GM21529 (cell line): ENCODE data around the gene ITGAX.
"Not testable (repeated sequence)": the region's sequence is repeated elsewhere in the genome, so short reads cannot be mapped to it uniquely, and the experiment has no call there.

Experiments used
- ATAC-seq: cut with Tn5 transposase; IDR thresholded peaks from one replicate; pipeline ENCODE4 v1.9.1; 2021; ENCODE audit not compliant: unreplicated experiment

Gene ITGAX

GRCh38 chr16:31404353-31405064 lies 49.5 kb downstream of the ITGAX start:
- no peak for ATAC-seq

DNA sequence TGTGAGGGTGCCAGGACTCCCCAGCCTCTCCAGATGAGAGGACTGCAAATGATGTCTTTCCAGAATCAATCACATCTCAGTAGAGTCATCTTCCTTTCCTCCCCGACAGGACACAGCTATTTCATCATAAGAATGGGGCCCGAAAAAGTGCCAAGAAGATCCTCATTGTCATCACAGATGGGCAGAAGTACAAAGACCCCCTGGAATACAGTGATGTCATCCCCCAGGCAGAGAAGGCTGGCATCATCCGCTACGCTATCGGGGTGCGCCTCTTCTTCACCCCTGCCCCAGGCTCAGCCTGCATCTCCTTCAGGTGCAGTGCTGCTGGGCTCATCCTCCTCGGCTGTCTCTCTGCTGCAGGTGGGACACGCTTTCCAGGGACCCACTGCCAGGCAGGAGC lies 52.4 kb downstream of the ITGAX start:
- no peak for ATAC-seq

GRCh38 chr16:31409433-31409832 lies 54.5 kb downstream of the ITGAX start:
- no peak for ATAC-seq

DNA sequence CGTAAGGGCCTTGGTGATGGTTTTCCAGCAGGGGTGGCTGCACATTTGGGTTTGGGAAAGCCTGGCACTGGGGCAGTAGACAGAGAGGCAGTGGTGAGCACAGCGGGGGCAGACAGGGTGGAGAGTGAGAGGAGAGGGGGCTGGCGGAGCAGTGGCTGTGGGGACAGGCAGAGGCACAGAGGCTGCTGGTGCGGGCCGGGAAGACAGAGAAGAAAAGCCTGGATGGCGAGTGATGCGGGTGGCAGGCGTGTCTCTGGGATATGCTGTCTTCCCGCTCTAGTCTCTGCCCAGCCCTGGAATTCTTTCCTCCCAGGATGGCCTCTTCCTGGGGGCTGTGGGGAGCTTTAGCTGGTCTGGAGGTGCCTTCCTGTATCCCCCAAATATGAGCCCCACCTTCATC lies 55.1 kb downstream of the ITGAX start:
- ATAC-seq: no peak

DNA sequence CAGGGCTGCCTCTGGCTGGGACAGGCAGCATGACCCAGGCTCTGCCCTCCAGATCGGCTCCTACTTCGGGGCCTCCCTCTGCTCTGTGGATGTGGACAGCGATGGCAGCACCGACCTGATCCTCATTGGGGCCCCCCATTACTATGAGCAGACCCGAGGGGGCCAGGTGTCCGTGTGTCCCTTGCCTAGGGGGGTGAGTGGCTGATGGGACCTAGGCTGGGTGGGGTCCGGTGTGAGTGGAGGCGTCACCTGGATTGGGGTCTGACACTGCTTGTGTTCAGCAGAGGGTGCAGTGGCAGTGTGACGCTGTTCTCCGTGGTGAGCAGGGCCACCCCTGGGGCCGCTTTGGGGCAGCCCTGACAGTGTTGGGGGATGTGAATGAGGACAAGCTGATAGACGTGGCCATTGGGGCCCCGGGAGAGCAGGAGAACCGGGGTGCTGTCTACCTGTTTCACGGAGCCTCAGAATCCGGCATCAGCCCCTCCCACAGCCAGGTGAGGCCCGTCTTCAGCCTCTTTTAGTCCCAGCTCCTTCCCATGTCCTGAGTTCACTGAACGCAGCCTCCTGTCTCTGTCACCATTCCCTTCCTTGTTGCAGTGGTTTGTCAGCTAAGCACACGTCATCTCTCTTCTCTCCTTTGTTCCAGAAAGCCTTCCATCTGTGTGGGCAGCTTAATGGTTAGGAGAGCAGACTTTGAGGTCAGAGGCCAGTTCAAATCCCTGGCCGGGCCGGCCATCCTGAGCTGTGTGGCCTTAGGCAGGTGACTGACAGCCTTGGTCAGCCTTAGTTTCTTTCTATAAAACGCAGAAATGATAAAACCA lies 56.3 kb downstream of the ITGAX start:
- no peak for ATAC-seq

DNA sequence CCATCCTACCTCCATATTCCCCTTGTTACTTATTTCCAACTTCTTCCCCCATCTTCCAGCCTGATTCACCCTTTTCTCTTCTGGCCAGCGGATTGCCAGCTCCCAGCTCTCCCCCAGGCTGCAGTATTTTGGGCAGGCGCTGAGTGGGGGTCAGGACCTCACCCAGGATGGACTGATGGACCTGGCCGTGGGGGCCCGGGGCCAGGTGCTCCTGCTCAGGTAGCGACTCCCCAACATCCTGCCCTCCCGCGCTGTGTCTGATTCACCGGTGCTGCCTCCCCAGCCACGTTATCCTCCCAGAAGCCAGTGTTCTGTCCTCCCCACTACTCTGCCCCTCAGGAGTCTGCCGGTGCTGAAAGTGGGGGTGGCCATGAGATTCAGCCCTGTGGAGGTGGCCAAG lies 57.8 kb downstream of the ITGAX start:
- ATAC-seq: no peak

DNA sequence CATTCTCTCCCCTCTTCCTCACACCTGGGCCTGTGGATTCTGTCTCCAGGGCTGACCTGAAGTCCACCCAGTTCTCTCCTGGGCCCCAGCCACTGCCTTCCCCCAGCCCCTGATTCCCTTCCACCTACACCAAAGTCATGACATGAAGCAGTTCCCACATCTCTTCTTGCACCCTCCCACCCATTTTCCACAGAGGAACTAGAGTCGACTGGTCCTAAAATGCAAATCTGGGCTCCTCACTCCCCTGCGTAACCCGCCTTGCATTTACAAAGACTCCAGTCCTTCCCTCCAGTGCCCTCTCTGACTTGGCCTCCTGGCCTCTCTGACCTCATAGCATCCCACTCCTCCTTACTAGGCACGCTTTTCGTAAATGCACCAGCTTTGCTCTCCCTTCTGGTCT lies 58.4 kb downstream of the ITGAX start:
- no peak for ATAC-seq

DNA sequence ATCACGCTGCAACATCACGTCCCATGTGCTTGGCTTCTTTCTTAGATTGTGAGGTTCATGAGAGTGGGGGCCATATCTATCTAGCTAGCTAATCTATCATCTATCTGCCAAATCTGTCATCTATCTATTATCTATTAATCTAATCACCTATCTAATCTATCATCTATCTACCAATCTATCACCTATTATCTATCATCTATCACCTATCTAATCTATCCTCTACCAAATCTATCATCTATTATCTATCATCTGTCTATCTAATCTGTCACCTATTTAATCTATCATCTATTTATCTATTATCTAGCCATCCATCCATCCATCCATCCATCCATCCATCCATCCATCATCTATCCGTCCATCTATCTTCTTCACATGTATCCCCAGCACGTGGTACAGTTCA lies 59.0 kb downstream of the ITGAX start:
- ATAC-seq: no peak

DNA sequence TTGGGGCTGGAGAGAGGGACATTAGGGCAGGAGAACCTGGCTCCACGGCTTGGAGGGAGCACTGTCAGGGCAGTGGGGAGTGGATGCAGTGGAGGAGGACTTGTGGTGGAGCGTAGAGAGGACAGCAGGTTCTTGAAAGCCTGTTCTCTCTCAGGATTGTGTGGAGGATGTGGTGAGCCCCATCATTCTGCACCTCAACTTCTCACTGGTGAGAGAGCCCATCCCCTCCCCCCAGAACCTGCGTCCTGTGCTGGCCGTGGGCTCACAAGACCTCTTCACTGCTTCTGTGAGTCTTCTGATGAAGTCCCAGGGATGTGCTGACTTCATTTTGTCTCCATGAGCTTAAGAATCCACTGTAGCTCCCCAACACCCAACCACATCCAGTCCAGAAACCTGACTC lies 59.7 kb downstream of the ITGAX start:
- ATAC-seq: no peak

DNA sequence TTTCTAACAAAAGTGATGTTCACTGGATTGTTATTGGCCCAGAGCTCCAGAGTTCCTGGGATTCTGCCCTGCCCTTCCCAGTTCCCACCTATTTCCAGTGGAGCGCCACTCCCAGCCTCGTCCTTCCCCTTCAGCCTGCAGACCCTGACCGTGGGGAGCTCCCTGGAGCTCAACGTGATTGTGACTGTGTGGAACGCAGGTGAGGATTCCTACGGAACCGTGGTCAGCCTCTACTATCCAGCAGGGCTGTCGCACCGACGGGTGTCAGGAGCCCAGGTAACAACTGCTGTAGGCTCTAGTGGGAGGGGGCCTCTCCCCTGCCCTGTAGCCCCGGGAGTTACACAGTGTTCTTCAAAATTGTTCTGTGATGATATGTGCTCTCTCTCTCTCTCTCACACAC lies 61.4 kb downstream of the ITGAX start:
- ATAC-seq: no peak

GRCh38 chr16:31417036-31417435 lies 62.1 kb downstream of the ITGAX start:
- ATAC-seq: not testable (repeated sequence)

DNA sequence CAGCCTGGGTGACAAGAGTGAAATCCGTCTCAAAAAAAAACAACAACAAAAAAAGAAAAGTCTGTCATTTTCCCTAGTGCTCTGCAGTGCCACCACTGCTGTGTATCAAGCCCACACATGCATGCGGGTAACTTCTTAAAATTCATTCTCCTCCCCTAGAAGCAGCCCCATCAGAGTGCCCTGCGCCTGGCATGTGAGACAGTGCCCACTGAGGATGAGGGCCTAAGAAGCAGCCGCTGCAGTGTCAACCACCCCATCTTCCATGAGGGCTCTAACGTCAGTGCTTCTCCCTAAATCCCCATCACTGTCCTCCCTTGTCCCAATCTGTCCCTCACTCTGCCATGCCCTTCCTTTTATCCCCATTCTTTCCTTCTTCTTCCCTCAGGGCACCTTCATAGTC lies 62.9 kb downstream of the ITGAX start:
- no peak for ATAC-seq

GRCh38 chr16:31420037-31420436 lies 65.1 kb downstream of the ITGAX start:
- no peak for ATAC-seq

- no peak for ATAC-seq
These were observed 66.6 kb downstream of the ITGAX start for GRCh38 chr16:31421587-31421986.

DNA sequence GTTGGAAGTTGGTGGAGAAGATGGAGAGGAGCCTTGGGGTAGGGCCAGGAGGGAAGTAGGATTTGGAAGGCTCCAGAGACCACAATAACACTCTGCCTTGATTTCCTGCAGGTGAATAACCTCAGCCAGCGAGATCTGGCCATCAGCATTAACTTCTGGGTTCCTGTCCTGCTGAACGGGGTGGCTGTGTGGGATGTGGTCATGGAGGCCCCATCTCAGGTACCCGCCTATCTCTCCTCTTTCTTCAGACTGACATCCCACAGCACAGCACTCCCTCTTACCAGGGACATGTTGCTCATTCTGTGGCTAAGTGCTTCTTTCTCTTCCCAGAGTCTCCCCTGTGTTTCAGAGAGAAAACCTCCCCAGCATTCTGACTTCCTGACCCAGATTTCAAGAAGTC lies 68.3 kb downstream of the ITGAX start:
- no peak for ATAC-seq

DNA sequence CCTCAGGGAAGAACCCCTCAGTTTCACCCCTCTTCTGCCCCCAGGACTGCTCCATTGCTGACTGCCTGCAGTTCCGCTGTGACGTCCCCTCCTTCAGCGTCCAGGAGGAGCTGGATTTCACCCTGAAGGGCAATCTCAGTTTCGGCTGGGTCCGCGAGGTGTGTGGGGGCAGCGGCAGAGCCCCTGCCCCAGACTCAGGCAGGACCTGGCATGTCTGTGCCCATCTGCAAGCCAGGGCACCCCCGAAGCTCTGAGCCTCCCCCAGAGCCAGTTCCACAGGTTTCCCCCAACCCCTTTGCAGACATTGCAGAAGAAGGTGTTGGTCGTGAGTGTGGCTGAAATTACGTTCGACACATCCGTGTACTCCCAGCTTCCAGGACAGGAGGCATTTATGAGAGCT lies 68.8 kb downstream of the ITGAX start:
- no peak for ATAC-seq

DNA sequence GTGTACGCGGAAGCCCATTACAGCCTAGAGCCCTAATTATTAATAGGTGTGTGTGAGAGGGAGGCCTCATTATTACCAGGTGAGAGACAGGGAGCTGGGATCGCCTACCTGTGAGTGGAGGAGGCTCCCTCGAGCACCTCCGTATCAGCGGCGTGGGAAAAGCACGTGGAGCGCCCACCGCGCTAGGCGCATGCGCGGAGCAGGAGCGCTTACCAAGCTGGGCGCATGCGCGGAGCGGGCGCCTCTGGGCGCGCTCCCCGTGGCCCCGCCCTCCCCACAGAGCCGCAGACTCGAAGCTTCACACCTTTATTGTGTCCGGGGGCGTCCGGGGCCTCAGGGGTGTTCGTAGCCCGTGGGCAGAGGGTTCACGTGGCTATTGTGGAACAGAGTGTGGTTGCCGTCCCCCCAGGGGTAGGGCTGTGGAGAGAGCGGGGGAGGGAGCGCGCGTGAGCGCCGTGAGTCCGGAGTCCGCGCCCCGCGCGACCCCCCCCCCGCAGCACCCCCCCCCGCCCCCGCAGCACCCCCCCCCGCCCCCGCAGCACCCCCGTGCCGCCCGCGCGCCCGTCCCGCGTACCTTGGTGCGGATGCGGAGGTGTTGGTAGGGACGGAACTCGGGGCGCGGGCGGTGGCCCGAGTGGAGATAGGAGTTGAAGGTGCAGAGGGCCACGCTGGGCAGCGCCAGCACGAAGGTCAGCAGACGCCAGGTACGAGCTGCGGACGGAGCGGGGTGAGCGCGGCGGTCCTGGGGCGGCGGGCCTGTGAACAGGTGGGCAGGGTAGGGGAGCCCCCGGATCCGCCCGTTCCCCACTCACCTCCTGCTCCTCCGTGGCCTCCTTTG lies 72.7 kb downstream of the ITGAX start:
- ATAC-seq: no peak

- ATAC-seq: no peak
These were observed 73.3 kb downstream of the ITGAX start, which contains the start of gene COX6A2 for GRCh38 chr16:31428279-31428597. Gene COX6A2 (minus strand): TSS chr16:31428360. CDS start chr16:31428325, 35 bp downstream.

DNA sequence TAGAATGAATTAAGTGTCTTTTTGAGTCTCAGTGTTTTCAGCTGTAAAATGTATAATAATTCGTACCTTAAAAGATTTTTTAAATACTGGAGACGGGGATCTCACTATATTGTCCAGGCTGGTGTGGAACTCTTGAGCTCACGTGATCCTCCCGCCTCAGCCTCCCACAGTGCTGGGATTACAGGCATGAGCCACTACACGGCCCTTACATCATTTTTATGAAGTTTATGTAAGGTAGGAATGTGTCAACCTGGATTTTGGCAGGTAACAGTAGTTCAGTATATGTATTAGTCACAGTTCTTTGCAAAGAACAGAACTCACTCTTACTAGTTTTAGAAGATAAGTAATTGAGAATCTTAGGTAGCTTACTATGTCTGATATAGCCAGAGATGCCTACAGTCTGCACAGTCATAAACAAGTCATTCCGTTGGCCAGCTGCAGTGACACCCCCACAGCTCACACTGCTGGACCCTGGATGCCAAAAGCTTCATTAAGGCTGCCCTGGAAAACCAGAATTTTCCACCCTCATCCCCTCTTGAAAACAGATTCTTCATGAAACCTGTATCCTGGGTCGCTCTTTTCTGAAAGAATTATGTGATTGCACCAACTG lies 73.8 kb downstream of the ITGAX start:
- no peak for ATAC-seq

- no peak for ATAC-seq
These were observed 74.3 kb downstream of the ITGAX start for GRCh38 chr16:31429314-31429713.

DNA sequence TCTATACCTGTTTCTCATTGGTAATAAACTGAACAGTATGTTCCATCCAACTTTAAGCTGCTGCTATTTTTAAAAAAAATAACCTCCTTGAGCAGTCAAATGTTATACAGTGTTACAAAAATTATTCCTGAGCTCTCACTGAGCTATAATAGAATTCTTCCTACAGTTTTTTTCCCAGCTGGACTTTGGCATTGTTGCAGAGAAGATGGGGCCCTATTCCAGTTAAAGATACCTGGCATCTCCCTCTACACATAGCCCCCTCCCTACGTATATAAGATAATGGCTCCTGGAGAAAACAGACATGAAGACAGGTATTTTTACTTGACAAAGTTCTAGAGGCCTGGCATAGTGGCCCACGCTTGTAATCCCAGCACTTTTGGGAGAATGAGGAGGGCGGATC lies 74.8 kb downstream of the ITGAX start:
- ATAC-seq: no peak
